ENCODE measurements around the gene PLA1A. TPM values are rescaled to one million over a fixed set of nuclear protein-coding genes. Genes with fewer than 3 reads are reported as not detected.

PLA1A gene
- total and polyA plus RNA-seq, 10 of the 15 experiments (the other 5 are each of a cell fraction or from before 2014, with no cell fraction given) = 2.9 to 106 (median 4.8) TPM

- TF ChIP-seq MEF2A (IDR thresholded peaks at IDR 0.05; ENCODE audit: insufficient read depth, low read depth, low read length) (0 out of 2 replicates have a peak, but pooled peaks have one; percentile 27), BMI1 (IDR thresholded peaks at IDR 0.05; ENCODE audit: borderline replicate concordance) (peak; percentile 18; the same call in 1 of the 2 replicates), ZNF384 (IDR thresholded peaks at IDR 0.05; ENCODE audit: borderline replicate concordance, low read depth, low read length) (peak; percentile 41), JUND (IDR thresholded peaks at IDR 0.05; ENCODE audit: low read depth, low read length) (no peak; the same call in 1 of the 2 replicates), CREB1 (IDR thresholded peaks at IDR 0.05; ENCODE audit: low read depth) (peak; percentile 34; the same call in 1 of the 2 replicates), HDAC2 (IDR thresholded peaks at IDR 0.05) (no peak), MLLT1 (IDR thresholded peaks at IDR 0.05) (no peak), ZSCAN29 (IDR thresholded peaks at IDR 0.05) (no peak), IRF4 (IDR thresholded peaks at IDR 0.05; ENCODE audit: low read depth, low read length) (peak; percentile 86; the same call in 1 of the 2 replicates), ETV6 (conservative IDR thresholded peaks at IDR 0.05 in 1 of 2, IDR thresholded peaks at IDR 0.05 in 1 of 2; ENCODE audit: borderline replicate concordance in 1 of 2, low read depth in 1 of 2) (peak in 1 of 2 experiments; percentile 63; a peak in 1 of 4 replicates), SIN3A (IDR thresholded peaks at IDR 0.05; ENCODE audit: low read depth, low read length) (no peak), STAT3 (IDR thresholded peaks at IDR 0.05; ENCODE audit: low read depth, low read length) (no peak), CREM (IDR thresholded peaks at IDR 0.05; ENCODE audit: low read depth) (peak; percentile 61; the same call in 1 of the 2 replicates), MAX (IDR thresholded peaks at IDR 0.05; ENCODE audit: low read depth, low read length) (no peak), NFIC (IDR thresholded peaks at IDR 0.05; ENCODE audit: low read depth, low read length) (0 out of 2 replicates have a peak, but pooled peaks have one; percentile 49), SMARCA5 (IDR thresholded peaks at IDR 0.05) (peak; percentile 30; the same call in 1 of the 2 replicates)
These were observed 42.0 kb downstream of the PLA1A start (continued) for GRCh38 chr3:119639494-119640350.

Measured in GM12878 (cell line).